Measurements from ENCODE around the gene PWWP2B. TPM values are rescaled to one million over a fixed set of nuclear protein-coding genes. Genes with fewer than 3 reads are reported as not detected.

PWWP2B gene
- total and polyA plus RNA-seq, 10 of the 15 experiments (the other 5 are each of a cell fraction or from before 2014, with no cell fraction given) = 0.04 to 0.87 (median 0.35) TPM; not detected in 4

- TF ChIP-seq ZNF592 (IDR thresholded peaks at IDR 0.05) = no peak
Measured at GRCh38 chr10:132355754-132356153, 41.2 kb upstream of the PWWP2B start (continued).

- Histone ChIP-seq H3K9ac (ENCODE audit: control insufficient read depth, insufficient read depth, low read length) (no peak overlapping the region), H3K4me1 (ENCODE audit: control insufficient read depth, insufficient read depth, low read length) (no peaks in the 10 kb centered on the region), H3K4me3 (no peak overlapping the region), H3K9me3 (replicated peaks; ENCODE audit: control insufficient read depth, insufficient read depth, low read length) (no peaks in the 10 kb centered on the region; the same call in 2 of the 3 replicates), H3K27me3 (replicated peaks in 1 of 2; ENCODE audit: control insufficient read depth in 2 of 2, insufficient read depth in 2 of 2, low read length in 1 of 2) (no peaks in the 10 kb centered on the region), H3K36me3 (ENCODE audit: control insufficient read depth in 2 of 2, insufficient read depth in 2 of 2, low read length in 1 of 2) (no peaks in the 10 kb centered on the region), H3K4me2 (ENCODE audit: control insufficient read depth, insufficient read depth) (no peak overlapping the region), H3K79me2 (ENCODE audit: control insufficient read depth, insufficient read depth, low read length) (no peaks in the 10 kb centered on the region), H4K20me1 (ENCODE audit: control insufficient read depth, insufficient read depth) (no peaks in the 10 kb centered on the region), H2AFZ (ENCODE audit: control insufficient read depth, low read depth, low read length) (no peak overlapping the region), H3K27ac (ENCODE audit: control insufficient read depth, insufficient read depth) (no peak overlapping the region)
- TF ChIP-seq EGR1 (IDR thresholded peaks at IDR 0.05; ENCODE audit: borderline replicate concordance in 1 of 2, low read depth in 2 of 2, low read length in 2 of 2) = no peak
- no peak for TF ChIP-seq TBL1XR1 (IDR thresholded peaks at IDR 0.05; ENCODE audit: low read depth, low read length)
- no peak for TF ChIP-seq MYC (IDR thresholded peaks at IDR 0.05; ENCODE audit: insufficient read depth, insufficient read length, insufficient replicate concordance, low read length, severe bottlenecking)
- no peak for TF ChIP-seq BCLAF1 (IDR thresholded peaks at IDR 0.05)
- TF ChIP-seq SUPT20H (IDR thresholded peaks at IDR 0.05; ENCODE audit: borderline replicate concordance, control insufficient read depth, low read depth, low read length) = no peak
- TF ChIP-seq YY1 (IDR thresholded peaks at IDR 0.05; ENCODE audit: low read depth, low read length) = no peak
- TF ChIP-seq SIX5 (IDR thresholded peaks at IDR 0.05; ENCODE audit: low read depth, low read length, severe bottlenecking) = no peak
- WGBS (ENCODE audit: insufficient coverage, insufficient replicate concordance, low lambda C conversion rate, missing lambda C conversion rate) = 72% methylated on average over 12 of the region's 12 CpGs
- CTCF ChIA-PET = interaction anchor here (1.0 to 1.1 kb wide), 2 partner anchors 11 to 56 kb away, joined by 3 read pairs; no protein-coding TSS in a partner anchor
- SMC1A ChIA-PET (ENCODE audit: uncharacterized antibody, unreplicated experiment) = no interaction called here
- no TSS peak for BruUV-seq (replicated peaks)
- in situ Hi-C loops (cut with MboI) = no loop called here
- POLR2A ChIA-PET = no interaction called here
- DNase-seq (ENCODE audit: low read depth, low spot score) (no peak), FAIRE-seq (no peak), ATAC-seq (no peak)
- intact Hi-C loops (cut with micrococcal nuclease; ENCODE audit: unreplicated experiment) = no loop called here
- RAD21 ChIA-PET (ENCODE audit: unreplicated experiment) = no interaction called here
Measured at GRCh38 chr10:132356621-132357195, 40.3 kb upstream of the PWWP2B start.
